ENCODE measurements around the gene LAMP5.

GRCh38 chr20:9532069-9532838 is 17.9 kb downstream of the LAMP5 start:
- TF ChIP-seq CTCF (IDR thresholded peaks at IDR 0.05) (no peak), POLR2A (IDR thresholded peaks at IDR 0.05) (no peak), POLR2AphosphoS5 (IDR thresholded peaks at IDR 0.05) (no peak)

Data from prostate gland (tissue), 2 donors.